Type B pancreatic cell (in vitro differentiated cells): ENCODE data around the gene TMEM72. TPM values are rescaled to one million over a fixed set of nuclear protein-coding genes. Genes with fewer than 3 reads are reported as not detected.
A peak's percentile ranks its signal among the peaks of the same experiment; 100 is the strongest.

Experiments
- DNase-seq: peaks from one replicate; pipeline ENCODE4 v3.0.0; 2021; ENCODE audit warnings: mixed read lengths; ENCODE audit not compliant: unreplicated experiment; ENCODE audit errors: extremely low spot score
- H3K27ac Mint-ChIP-seq: 2 replicates; pipeline ENCODE4 v1.8.0; 2021; ENCODE audit warnings: mild to moderate bottlenecking, mixed read lengths
- H3K27me3 Mint-ChIP-seq: 2 replicates; pipeline ENCODE4 v1.8.0; 2021; ENCODE audit warnings: mixed read lengths
- H3K36me3 Mint-ChIP-seq: 2 replicates; pipeline ENCODE4 v1.8.0; 2021; ENCODE audit warnings: mixed read lengths
- H3K4me1 Mint-ChIP-seq: one replicate; pipeline ENCODE4 v1.8.0; 2021; ENCODE audit warnings: mixed read lengths; ENCODE audit not compliant: unreplicated experiment
- H3K4me3 Mint-ChIP-seq: 2 replicates; pipeline ENCODE4 v1.8.0; 2021; ENCODE audit warnings: mild to moderate bottlenecking, mixed read lengths
- H3K9me3 Mint-ChIP-seq: 2 replicates; pipeline ENCODE4 v1.8.0; 2021; ENCODE audit warnings: mixed read lengths
- total RNA-seq: library from RNA; stranded (reverse); gene quantifications from 2 replicates; pipeline ENCODE4 v1.2.1, GENCODE V29; 2021; ENCODE audit warnings: low replicate concordance
- TF ChIP-seq, protein P1 (sequence below): fragments of 200-600 bp; sonication (generic); conservative IDR thresholded peaks from 2 replicates; pipeline ENCODE4 v1.5.0; 2021; ENCODE audit warnings: antibody characterized with exemption, mild to moderate bottlenecking

Gene TMEM72
- total RNA-seq, 1 donor from 2014 or later: 1.2 TPM

DNA sequence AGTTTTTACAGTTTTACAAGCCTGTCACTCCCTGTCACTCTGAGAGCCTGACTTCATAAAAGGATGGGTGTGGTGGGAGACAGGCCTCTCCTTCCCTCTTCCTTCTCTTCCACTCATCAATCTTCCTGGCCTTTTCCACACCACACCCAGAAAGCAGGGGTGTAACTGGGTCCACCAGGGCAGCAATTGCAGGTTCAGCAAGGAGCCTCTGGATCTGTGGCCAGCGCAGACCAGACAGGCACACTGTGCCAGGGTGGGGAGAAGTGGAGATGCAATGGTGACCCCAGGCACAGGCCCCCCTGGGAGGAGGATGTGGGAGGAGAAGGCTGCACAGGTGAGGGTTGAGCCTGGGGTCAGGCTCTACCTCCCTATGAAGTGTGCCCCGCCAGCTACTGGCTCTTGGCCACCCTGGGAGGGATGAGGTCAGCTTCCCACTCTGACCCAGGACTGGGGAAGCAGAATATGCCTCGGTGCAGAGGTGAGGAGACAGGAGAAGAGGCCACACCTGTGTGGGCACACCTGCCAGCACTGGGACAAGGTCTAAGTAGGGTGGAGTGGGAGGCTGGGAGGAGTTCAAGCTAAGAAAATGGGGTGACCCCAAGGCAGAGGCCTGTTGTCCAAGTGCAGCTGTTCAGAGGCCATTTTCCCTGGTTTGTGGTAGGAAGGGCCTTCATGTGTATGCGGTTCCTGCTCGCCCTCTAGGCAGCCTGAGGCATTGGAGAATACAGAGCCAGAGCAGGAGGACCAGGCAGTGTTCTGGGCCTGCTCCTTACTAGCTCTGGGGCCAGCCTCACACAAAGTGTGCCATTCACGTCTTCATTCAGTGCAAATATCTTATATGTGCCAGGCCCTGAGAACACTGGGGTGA lies 20.2 kb upstream of the TMEM72 start:
- peaks cover 24% of the 10 kb centered on the region for H3K4me1 Mint-ChIP-seq
- TF ChIP-seq, protein P1, sequence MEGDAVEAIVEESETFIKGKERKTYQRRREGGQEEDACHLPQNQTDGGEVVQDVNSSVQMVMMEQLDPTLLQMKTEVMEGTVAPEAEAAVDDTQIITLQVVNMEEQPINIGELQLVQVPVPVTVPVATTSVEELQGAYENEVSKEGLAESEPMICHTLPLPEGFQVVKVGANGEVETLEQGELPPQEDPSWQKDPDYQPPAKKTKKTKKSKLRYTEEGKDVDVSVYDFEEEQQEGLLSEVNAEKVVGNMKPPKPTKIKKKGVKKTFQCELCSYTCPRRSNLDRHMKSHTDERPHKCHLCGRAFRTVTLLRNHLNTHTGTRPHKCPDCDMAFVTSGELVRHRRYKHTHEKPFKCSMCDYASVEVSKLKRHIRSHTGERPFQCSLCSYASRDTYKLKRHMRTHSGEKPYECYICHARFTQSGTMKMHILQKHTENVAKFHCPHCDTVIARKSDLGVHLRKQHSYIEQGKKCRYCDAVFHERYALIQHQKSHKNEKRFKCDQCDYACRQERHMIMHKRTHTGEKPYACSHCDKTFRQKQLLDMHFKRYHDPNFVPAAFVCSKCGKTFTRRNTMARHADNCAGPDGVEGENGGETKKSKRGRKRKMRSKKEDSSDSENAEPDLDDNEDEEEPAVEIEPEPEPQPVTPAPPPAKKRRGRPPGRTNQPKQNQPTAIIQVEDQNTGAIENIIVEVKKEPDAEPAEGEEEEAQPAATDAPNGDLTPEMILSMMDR: no peak
- DNase-seq: no peak
- H3K4me3 Mint-ChIP-seq: no peak overlapping the region
- no peaks in the 10 kb centered on the region for H3K9me3 Mint-ChIP-seq
- peaks cover 6% of the 10 kb centered on the region for H3K27me3 Mint-ChIP-seq
- H3K36me3 Mint-ChIP-seq: no peaks in the 10 kb centered on the region
- peak overlapping the region; percentile 59 for H3K27ac Mint-ChIP-seq

DNA sequence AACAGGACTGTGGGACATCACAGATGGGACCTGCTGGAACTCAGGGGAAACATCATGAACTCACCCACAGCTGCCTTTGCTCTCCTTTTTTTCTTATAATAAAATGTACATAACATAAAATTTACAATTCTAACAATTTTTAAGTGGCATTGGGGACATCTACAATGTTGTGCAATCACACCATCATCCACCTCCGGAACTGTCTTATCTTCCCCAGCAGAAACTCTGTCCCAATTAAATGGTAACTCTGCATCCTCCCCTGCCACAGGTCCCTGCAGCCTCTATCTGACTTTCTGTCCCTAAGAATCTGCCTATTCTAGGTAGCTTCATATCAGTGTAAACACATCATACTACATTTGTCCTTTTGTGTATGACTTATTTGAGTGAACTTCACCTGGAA lies 19.4 kb upstream of the TMEM72 start:
- Mint-ChIP-seq H3K4me3 (no peak overlapping the region), H3K4me1 (peaks cover 18% of the 10 kb centered on the region), H3K27ac (no peak overlapping the region), H3K36me3 (no peaks in the 10 kb centered on the region), H3K27me3 (peaks cover 6% of the 10 kb centered on the region), H3K9me3 (no peaks in the 10 kb centered on the region)
- TF ChIP-seq, protein P1: no peak
- no peak for DNase-seq

DNA sequence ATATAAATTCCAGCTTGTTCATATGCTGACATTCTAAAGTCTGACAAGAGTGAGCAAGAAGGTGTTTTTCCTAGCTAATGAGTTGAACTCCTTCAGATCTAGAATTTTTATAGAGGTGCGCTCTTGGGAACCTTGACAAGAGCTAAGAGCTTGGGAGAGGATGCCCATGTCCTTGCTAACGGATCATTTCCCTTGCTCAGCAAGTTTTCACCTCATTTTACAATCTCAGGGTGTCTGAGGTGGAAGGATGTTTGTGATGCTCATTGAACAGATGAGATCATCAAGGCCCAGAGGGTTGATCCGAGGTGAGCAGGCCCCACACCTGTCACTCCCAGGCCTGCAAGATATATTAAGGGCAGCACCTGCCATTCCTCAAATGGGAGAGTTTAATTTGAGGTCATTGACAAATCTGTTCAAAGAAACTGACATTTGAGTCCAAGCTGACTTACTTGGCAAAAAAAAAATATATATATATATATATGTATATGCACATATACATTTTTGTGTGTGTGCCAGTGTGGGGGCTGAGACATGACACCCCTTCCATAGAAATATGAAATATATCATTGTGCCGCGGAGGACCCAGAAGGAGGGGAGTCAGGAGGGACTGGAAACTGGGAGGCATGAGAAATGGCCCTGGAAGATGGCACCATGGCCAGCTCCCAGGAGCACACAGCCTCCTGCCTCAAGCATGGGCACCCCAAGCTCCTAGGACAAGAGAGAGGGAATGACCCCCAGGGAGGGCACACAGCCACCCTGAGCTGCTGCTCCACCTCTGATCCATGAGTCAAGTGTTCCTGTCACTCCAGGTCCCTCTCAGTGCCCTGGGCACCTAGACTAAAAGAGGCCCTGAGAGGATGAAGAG lies 17.3 kb upstream of the TMEM72 start:
- Mint-ChIP-seq H3K4me3 (no peak overlapping the region), H3K9me3 (no peaks in the 10 kb centered on the region)
- TF ChIP-seq, protein P1: no peak

DNA sequence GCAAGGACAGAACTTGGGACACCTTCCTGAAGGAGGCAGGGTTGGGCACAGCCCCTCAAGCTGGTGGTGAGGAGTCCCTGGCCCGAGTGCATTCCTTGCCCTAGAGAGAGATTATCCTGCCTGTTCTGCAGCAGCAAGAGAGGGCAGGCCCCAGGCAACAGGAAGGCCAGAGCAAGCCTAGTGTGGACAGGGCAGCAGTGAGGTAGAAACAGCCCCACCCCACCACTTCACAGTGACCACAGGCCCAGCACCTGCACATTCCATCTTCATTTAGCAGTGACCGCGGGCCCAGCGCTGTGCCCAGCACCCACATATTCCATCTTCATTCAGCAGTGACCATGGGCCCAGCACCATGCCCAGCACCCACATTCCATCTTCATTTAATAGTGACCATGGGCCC lies 16.4 kb upstream of the TMEM72 start:
- H3K9me3 Mint-ChIP-seq: no peaks in the 10 kb centered on the region
- no peak for DNase-seq
- H3K4me3 Mint-ChIP-seq: no peak overlapping the region
- H3K4me1 Mint-ChIP-seq: peaks cover 30% of the 10 kb centered on the region
- TF ChIP-seq, protein P1: no peak
- peaks cover 6% of the 10 kb centered on the region for H3K27me3 Mint-ChIP-seq
- H3K36me3 Mint-ChIP-seq: no peaks in the 10 kb centered on the region
- H3K27ac Mint-ChIP-seq: no peak overlapping the region

More for the DNA sequence above, 17.3 kb upstream of the TMEM72 start:
- H3K36me3 Mint-ChIP-seq: no peaks in the 10 kb centered on the region
- peaks cover 6% of the 10 kb centered on the region for H3K27me3 Mint-ChIP-seq
- DNase-seq: no peak
- H3K4me1 Mint-ChIP-seq: peaks cover 21% of the 10 kb centered on the region
- H3K27ac Mint-ChIP-seq: no peak overlapping the region

DNA sequence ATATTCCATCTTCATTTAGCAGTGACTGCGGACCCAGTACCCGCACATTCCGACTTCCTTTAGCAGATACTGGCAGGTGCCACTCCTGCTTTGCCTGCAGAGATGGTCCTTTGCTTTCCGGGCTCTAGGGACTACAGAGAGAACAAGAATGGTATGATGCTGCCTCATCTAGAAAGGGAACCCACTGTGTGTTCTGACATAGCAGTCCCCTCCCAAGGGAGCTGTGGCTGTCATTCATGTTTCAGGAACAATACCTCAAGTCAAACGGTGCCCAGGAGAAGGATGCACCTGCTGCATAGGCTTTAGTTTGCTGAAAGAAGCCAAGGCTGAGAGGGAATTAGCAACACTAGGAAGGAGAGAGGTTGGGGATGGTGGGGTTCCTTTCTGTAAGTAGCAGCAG lies 15.9 kb upstream of the TMEM72 start:
- Mint-ChIP-seq H3K4me1 (peaks cover 26% of the 10 kb centered on the region), H3K4me3 (no peak overlapping the region), H3K9me3 (no peaks in the 10 kb centered on the region), H3K27ac (no peak overlapping the region), H3K27me3 (peaks cover 6% of the 10 kb centered on the region), H3K36me3 (no peaks in the 10 kb centered on the region)
- TF ChIP-seq, protein P1: no peak
- DNase-seq: no peak
